ENCODE measurements around the gene MBP.

DNA sequence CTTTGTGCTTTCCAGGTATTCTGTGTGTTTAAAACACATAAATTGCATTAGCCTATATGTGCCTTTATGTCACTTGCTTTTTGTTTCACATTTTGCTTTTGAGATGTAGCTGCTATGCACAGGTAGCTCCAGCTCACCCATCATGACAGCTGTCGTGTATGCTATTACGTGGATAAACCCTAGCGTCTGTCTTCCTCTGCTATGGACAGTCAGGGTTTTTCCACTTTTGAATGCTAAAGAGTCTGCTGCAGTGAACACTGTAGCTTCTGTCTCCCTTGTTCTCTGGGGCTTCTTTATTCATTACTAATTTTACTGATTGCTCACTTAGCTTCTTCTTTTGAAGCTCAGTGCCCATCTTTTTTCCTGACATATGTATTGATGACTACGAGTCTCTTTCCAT lies 24.7 kb upstream of the MBP start:
- TF ChIP-seq RAD21 (IDR thresholded peaks at IDR 0.05; ENCODE audit: low read length) (no peak), RFX5 (IDR thresholded peaks at IDR 0.05; ENCODE audit: low read depth, low read length) (no peak), MXI1 (IDR thresholded peaks at IDR 0.05; ENCODE audit: borderline replicate concordance, low read depth, low read length) (no peak), POLR2A (IDR thresholded peaks at IDR 0.05; ENCODE audit: low read depth, low read length) (no peak), MAZ (IDR thresholded peaks at IDR 0.05; ENCODE audit: borderline replicate concordance, low read depth, low read length) (no peak), CEBPB (IDR thresholded peaks at IDR 0.05; ENCODE audit: low read depth, low read length) (no peak), MAFK (IDR thresholded peaks at IDR 0.05; ENCODE audit: low read depth, low read length) (no peak), RCOR1 (IDR thresholded peaks at IDR 0.05; ENCODE audit: insufficient replicate concordance, low read length) (no peak), NFE2L2 (IDR thresholded peaks at IDR 0.05; ENCODE audit: low read depth, low read length) (no peak), CHD1 (IDR thresholded peaks at IDR 0.05; ENCODE audit: low read depth, low read length) (no peak), SMC3 (IDR thresholded peaks at IDR 0.05; ENCODE audit: low read depth, low read length) (no peak)
- TF ChIP-seq, protein P1, sequence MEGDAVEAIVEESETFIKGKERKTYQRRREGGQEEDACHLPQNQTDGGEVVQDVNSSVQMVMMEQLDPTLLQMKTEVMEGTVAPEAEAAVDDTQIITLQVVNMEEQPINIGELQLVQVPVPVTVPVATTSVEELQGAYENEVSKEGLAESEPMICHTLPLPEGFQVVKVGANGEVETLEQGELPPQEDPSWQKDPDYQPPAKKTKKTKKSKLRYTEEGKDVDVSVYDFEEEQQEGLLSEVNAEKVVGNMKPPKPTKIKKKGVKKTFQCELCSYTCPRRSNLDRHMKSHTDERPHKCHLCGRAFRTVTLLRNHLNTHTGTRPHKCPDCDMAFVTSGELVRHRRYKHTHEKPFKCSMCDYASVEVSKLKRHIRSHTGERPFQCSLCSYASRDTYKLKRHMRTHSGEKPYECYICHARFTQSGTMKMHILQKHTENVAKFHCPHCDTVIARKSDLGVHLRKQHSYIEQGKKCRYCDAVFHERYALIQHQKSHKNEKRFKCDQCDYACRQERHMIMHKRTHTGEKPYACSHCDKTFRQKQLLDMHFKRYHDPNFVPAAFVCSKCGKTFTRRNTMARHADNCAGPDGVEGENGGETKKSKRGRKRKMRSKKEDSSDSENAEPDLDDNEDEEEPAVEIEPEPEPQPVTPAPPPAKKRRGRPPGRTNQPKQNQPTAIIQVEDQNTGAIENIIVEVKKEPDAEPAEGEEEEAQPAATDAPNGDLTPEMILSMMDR (conservative IDR thresholded peaks at IDR 0.05; ENCODE audit: low read depth, low read length): no peak
- TF ChIP-seq, protein P2, sequence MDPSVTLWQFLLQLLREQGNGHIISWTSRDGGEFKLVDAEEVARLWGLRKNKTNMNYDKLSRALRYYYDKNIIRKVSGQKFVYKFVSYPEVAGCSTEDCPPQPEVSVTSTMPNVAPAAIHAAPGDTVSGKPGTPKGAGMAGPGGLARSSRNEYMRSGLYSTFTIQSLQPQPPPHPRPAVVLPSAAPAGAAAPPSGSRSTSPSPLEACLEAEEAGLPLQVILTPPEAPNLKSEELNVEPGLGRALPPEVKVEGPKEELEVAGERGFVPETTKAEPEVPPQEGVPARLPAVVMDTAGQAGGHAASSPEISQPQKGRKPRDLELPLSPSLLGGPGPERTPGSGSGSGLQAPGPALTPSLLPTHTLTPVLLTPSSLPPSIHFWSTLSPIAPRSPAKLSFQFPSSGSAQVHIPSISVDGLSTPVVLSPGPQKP (IDR thresholded peaks at IDR 0.05; ENCODE audit: borderline replicate concordance, low read depth, low read length): no peak
- TF ChIP-seq, protein P3, sequence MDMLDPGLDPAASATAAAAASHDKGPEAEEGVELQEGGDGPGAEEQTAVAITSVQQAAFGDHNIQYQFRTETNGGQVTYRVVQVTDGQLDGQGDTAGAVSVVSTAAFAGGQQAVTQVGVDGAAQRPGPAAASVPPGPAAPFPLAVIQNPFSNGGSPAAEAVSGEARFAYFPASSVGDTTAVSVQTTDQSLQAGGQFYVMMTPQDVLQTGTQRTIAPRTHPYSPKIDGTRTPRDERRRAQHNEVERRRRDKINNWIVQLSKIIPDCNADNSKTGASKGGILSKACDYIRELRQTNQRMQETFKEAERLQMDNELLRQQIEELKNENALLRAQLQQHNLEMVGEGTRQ (IDR thresholded peaks at IDR 0.05; ENCODE audit: low read depth, low read length): no peak

Measured in IMR-90 (cell line).